Keratinocyte (primary cell): ENCODE results near the gene GHRH.

Source experiments
- EZH2 ChIP-seq: IDR thresholded peaks from one replicate; pipeline ENCODE4 v1.6.1; 2012; ENCODE audit warnings: inconsistent platforms, mild to moderate bottlenecking, low read length, moderate library complexity
- TF ChIP-seq, protein P1 (sequence below), 3 experiments: IDR thresholded peaks in 1 of 3; conservative IDR thresholded peaks in 1 of 3; optimal IDR thresholded peaks in 1 of 3; 2 replicates in 2 of 3; 3 replicates in 1 of 3; pipeline versions ENCODE3 to v1.5.1; 2011; ENCODE audit warnings: low read length in 3 of 3, mild to moderate bottlenecking in 3 of 3, moderate library complexity in 2 of 3, control low read depth in 1 of 3, inconsistent platforms in 1 of 3; ENCODE audit not compliant: insufficient read depth in 2 of 3; ENCODE audit errors: extremely low read depth in 1 of 3

DNA sequence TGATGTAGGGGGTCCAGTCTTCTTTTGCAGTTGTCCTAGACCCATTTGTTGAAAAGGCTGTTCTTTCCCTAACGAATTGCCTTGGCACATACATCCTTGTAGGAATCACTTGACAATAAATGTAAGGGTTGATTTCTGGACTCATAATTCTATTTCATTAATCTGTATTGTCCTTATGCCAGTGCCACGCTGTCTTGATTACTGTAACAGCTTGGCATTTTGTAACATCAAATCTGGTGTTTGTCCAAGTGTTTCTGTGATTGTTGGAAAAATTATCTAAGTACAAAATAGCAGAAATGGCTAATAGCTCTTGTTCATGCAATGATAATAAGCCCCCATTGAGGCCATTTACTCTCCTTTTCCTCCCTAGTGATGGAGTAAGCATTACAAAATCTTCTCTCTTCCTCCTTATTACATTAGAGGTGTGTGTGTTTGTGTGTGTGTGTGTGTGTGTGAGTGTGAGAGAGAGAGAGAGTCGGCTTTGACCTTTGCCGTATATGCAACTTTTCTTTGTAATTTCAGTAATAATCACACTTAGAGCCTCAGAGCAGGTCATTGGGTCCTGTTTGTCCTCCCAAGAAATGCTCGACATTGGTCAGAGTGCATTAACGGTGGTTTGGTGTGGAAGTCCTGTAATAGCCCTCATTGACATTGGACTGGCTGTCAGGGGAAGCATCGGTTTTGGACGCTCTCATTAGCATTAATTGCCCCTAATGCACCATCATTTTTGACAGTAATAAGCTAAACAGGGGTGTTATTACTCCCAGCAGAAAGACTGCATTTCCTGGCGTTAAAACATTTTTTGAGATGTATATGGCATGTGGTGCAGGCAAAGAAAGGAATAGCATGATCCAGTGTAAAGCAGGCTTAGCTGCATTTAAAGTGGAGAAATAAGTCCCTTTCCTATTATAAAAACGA, 41.6 kb downstream of the GHRH start:
- TF ChIP-seq, protein P1, sequence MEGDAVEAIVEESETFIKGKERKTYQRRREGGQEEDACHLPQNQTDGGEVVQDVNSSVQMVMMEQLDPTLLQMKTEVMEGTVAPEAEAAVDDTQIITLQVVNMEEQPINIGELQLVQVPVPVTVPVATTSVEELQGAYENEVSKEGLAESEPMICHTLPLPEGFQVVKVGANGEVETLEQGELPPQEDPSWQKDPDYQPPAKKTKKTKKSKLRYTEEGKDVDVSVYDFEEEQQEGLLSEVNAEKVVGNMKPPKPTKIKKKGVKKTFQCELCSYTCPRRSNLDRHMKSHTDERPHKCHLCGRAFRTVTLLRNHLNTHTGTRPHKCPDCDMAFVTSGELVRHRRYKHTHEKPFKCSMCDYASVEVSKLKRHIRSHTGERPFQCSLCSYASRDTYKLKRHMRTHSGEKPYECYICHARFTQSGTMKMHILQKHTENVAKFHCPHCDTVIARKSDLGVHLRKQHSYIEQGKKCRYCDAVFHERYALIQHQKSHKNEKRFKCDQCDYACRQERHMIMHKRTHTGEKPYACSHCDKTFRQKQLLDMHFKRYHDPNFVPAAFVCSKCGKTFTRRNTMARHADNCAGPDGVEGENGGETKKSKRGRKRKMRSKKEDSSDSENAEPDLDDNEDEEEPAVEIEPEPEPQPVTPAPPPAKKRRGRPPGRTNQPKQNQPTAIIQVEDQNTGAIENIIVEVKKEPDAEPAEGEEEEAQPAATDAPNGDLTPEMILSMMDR (optimal IDR thresholded peaks at IDR 0.05 in 1 of 3, IDR thresholded peaks at IDR 0.05 in 1 of 3, conservative IDR thresholded peaks at IDR 0.05 in 1 of 3; ENCODE audit: extremely low read depth in 1 of 3, insufficient read depth in 2 of 3, low read length in 3 of 3), result no peak
- no peak for TF ChIP-seq EZH2
